ENCODE data around the gene PCDH1.

GRCh38 chr5:141868541-141868940, 9.7 kb downstream of the PCDH1 start:
- TF ChIP-seq CTCF (IDR thresholded peaks at IDR 0.05; ENCODE audit: insufficient read depth, low read depth, low read length), result no peak
- no peak for TF ChIP-seq EZH2 (IDR thresholded peaks at IDR 0.05; ENCODE audit: insufficient read depth, low read length)

All from astrocyte (in vitro differentiated cells and primary cell).